ENCODE measurements around the gene RABGAP1L. TPM values are rescaled to one million over a fixed set of nuclear protein-coding genes. Genes with fewer than 3 reads are reported as not detected.

RABGAP1L gene
- polyA plus RNA-seq, 1 donor (not counting 4 experiments of a cell fraction or from before 2014, with no cell fraction given) = 24.2 TPM

- Histone ChIP-seq H3K9me1 (ENCODE audit: control insufficient read depth, extremely low read depth, insufficient read depth, low read length) (no peaks in the 10 kb centered on the region), H3K9ac (ENCODE audit: control insufficient read depth, extremely low read depth, insufficient read depth, low read length) (no peak overlapping the region), H3K27ac (ENCODE audit: control insufficient read depth, insufficient read depth, low read length) (no peak overlapping the region), H3K27me3 (ENCODE audit: control insufficient read depth, extremely low read depth, insufficient read depth, low read length) (no peaks in the 10 kb centered on the region), H3K36me3 (ENCODE audit: control insufficient read depth in 2 of 2, extremely low read depth in 1 of 2, insufficient read depth in 2 of 2, low read length in 2 of 2) (no peaks in the 10 kb centered on the region), H3K79me2 (ENCODE audit: control insufficient read depth, insufficient read depth, low read length) (no peaks in the 10 kb centered on the region), H3K4me2 (ENCODE audit: control insufficient read depth, extremely low read depth, insufficient read depth, low read depth, low read length) (no peak overlapping the region), H2AFZ (ENCODE audit: control insufficient read depth, low read length) (no peak overlapping the region), H4K20me1 (ENCODE audit: control insufficient read depth, extremely low read depth, insufficient read depth, low read length) (no peaks in the 10 kb centered on the region), H3K9me3 (ENCODE audit: control insufficient read depth, low read depth, low read length) (no peaks in the 10 kb centered on the region), H3K4me3 (ENCODE audit: control insufficient read depth in 2 of 3, extremely low read depth in 1 of 3, insufficient read depth in 2 of 3, low read depth in 1 of 3, low read length in 3 of 3) (no peak overlapping the region), H3K4me1 (ENCODE audit: control insufficient read depth, extremely low read depth, insufficient read depth, low read length) (no peaks in the 10 kb centered on the region)
- FAIRE-seq (no peak), DNase-seq (ENCODE audit: low read depth, low spot score) (no peak)
- no peak for TF ChIP-seq CTCF (optimal IDR thresholded peaks at IDR 0.05 in 1 of 3, IDR thresholded peaks at IDR 0.05 in 1 of 3, conservative IDR thresholded peaks at IDR 0.05 in 1 of 3; ENCODE audit: extremely low read depth in 1 of 3, insufficient read depth in 2 of 3, low read length in 3 of 3)
- no peak for TF ChIP-seq EZH2 (IDR thresholded peaks at IDR 0.05; ENCODE audit: low read length)
- dilution Hi-C loops (cut with MboI; ENCODE audit: extremely low pct_ligation_motif_present, low sequenced_read_pairs) = no loop called here
Measured at GRCh38 chr1:174519844-174520243, 360.5 kb downstream of the RABGAP1L start.

- H3K4me3 ChIP-seq (ENCODE audit: control insufficient read depth in 2 of 3, extremely low read depth in 1 of 3, insufficient read depth in 2 of 3, low read depth in 1 of 3, low read length in 3 of 3) = no peak overlapping the region
- no peaks in the 10 kb centered on the region for H3K79me2 ChIP-seq (ENCODE audit: control insufficient read depth, insufficient read depth, low read length)
- H3K27me3 ChIP-seq (ENCODE audit: control insufficient read depth, extremely low read depth, insufficient read depth, low read length) = no peaks in the 10 kb centered on the region
- H3K9me3 ChIP-seq (ENCODE audit: control insufficient read depth, low read depth, low read length) = peaks cover 3% of the 10 kb centered on the region
- H3K4me1 ChIP-seq (ENCODE audit: control insufficient read depth, extremely low read depth, insufficient read depth, low read length) = peaks cover 6% of the 10 kb centered on the region
- H3K4me2 ChIP-seq (ENCODE audit: control insufficient read depth, extremely low read depth, insufficient read depth, low read depth, low read length) = no peak overlapping the region
- dilution Hi-C loops (cut with MboI; ENCODE audit: extremely low pct_ligation_motif_present, low sequenced_read_pairs) = no loop called here
- no peaks in the 10 kb centered on the region for H3K9me1 ChIP-seq (ENCODE audit: control insufficient read depth, extremely low read depth, insufficient read depth, low read length)
- H3K27ac ChIP-seq (ENCODE audit: control insufficient read depth, insufficient read depth, low read length) = no peak overlapping the region
- no peaks in the 10 kb centered on the region for H3K36me3 ChIP-seq (ENCODE audit: control insufficient read depth in 2 of 2, extremely low read depth in 1 of 2, insufficient read depth in 2 of 2, low read length in 2 of 2)
- H3K9ac ChIP-seq (ENCODE audit: control insufficient read depth, extremely low read depth, insufficient read depth, low read length) = no peak overlapping the region
- FAIRE-seq = no peak
- TF ChIP-seq CTCF (optimal IDR thresholded peaks at IDR 0.05 in 1 of 3, IDR thresholded peaks at IDR 0.05 in 1 of 3, conservative IDR thresholded peaks at IDR 0.05 in 1 of 3; ENCODE audit: extremely low read depth in 1 of 3, insufficient read depth in 2 of 3, low read length in 3 of 3) (no peak), EZH2 (IDR thresholded peaks at IDR 0.05; ENCODE audit: low read length) (no peak)
- no peak overlapping the region for H2AFZ ChIP-seq (ENCODE audit: control insufficient read depth, low read length)
- no peak for DNase-seq (ENCODE audit: low read depth, low spot score)
- no peaks in the 10 kb centered on the region for H4K20me1 ChIP-seq (ENCODE audit: control insufficient read depth, extremely low read depth, insufficient read depth, low read length)
Measured at GRCh38 chr1:174531751-174532150, 372.4 kb downstream of the RABGAP1L start.

Data from keratinocyte (primary cell).